IPS DF 6.9 (cell line): ENCODE results near the gene SERTAD2.

Source experiments
- DNase-seq: peaks from one replicate; pipeline ENCODE4 v3.0.0-alpha.2; 2013; ENCODE audit warnings: low read depth, low spot score
- H3K27ac ChIP-seq: one replicate; pipeline ENCODE4 v1.5.1; 2013; ENCODE audit warnings: low read length, control low read depth
- H3K27me3 ChIP-seq: 2 replicates; pipeline ENCODE4 v1.6.1; 2013; ENCODE audit warnings: mild to moderate bottlenecking, low read length; ENCODE audit not compliant: control insufficient read depth, insufficient read depth
- H3K36me3 ChIP-seq: 2 replicates; pipeline ENCODE4 v1.6.1; 2013; ENCODE audit warnings: low read length; ENCODE audit not compliant: control insufficient read depth, insufficient read depth
- H3K4me1 ChIP-seq: 2 replicates; pipeline ENCODE4 v1.6.1; 2013; ENCODE audit warnings: low read length; ENCODE audit not compliant: control insufficient read depth, insufficient read depth
- H3K4me3 ChIP-seq: 2 replicates; pipeline ENCODE4 v1.5.1; 2013; ENCODE audit warnings: mild to moderate bottlenecking, low read length
- H3K9me3 ChIP-seq: 2 replicates; pipeline ENCODE4 v1.6.1; 2013; ENCODE audit warnings: low read length, inconsistent platforms; ENCODE audit not compliant: control insufficient read depth, insufficient read depth
- WGBS: extraction: QIAGEN DNeasy Blood & Tissue Kit; methylation state at CpG from one replicate; pipeline ENCODE4 v1.1.7; 2013; ENCODE audit warnings: mixed read lengths, missing lambda C conversion rate; ENCODE audit not compliant: insufficient read length, insufficient coverage; 5-methylcytosine and 5-hydroxymethylcytosine counted together

SERTAD2 gene, protein sequence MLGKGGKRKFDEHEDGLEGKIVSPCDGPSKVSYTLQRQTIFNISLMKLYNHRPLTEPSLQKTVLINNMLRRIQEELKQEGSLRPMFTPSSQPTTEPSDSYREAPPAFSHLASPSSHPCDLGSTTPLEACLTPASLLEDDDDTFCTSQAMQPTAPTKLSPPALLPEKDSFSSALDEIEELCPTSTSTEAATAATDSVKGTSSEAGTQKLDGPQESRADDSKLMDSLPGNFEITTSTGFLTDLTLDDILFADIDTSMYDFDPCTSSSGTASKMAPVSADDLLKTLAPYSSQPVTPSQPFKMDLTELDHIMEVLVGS

DNA sequence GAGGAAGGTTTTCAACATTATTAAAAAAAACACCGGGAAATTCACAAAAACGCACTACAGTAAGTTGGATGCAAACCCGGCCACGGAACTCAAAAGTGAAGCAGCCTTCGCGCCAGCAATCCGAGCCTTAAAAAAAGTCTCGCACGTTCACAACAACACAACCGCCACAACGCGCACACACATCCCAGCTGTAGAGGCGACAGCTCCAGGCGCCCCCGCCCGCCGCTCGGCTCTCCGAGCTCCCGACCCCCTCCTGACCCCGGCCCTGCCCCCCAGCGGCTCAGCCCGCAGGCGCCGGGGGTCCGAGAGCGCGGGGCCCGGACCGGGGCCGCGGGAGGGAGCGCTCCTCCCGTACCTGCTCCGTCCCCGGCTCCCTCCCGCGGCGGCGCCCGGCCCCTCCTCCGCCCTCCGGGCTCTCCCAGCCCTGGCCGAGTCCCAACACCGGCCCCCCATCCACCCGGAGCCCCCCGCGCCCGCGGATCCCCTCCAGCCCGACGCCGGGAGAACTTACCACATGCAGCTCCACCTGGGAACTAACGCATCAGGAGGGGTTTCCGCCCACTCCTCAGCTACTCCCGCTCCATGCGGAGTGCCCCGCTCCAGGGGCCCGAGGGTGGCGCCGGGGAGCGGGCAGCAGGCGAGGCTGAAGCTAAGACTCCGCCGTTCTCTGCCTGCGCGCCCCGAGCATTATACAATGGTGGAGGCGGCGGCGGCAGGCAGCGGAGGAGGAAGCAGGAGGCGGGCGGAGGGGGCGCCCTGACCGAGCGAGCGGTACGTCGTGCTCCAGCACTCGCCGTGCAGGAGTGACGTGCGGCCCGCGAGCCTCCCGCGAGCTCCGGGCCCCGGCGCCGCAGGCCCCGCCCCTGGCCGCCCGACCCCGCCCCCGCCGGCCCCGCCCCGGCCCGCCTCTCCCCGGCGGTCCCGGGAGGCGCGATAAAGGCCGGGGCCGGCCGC, at the start of gene SERTAD2:
Gene SERTAD2, minus strand, starts transcription at position 805 of the 954 bp plus-strand sequence. CDS start 17,042 bp downstream, outside the sequence.
- Histone ChIP-seq H3K36me3 (no peaks in the 10 kb centered on the region), H3K4me1 (peaks cover 2% of the 10 kb centered on the region; the same call in 1 of the 2 replicates), H3K4me3 (peak within 1 kb of the TSS; percentile 94), H3K9me3 (no peaks in the 10 kb centered on the region), H3K27ac (no peak within 1 kb of the TSS), H3K27me3 (peaks cover 1% of the 10 kb centered on the region; the same call in 1 of the 2 replicates)
- WGBS = no CpG with 5 or more reads among the region's 109 CpGs
- DNase-seq = no peak

GRCh38 chr2:64700133-64700809, 46.6 kb upstream of the SERTAD2 start:
- no peaks in the 10 kb centered on the region for H3K27me3 ChIP-seq
- DNase-seq = no peak
- no peaks in the 10 kb centered on the region for H3K9me3 ChIP-seq
- no peak overlapping the region for H3K4me3 ChIP-seq
- no peaks in the 10 kb centered on the region for H3K36me3 ChIP-seq
- no peaks in the 10 kb centered on the region for H3K4me1 ChIP-seq
- no CpG with 5 or more reads among the region's 5 CpGs for WGBS
- H3K27ac ChIP-seq = no peak overlapping the region

GRCh38 chr2:64699712-64700111, 46.0 kb upstream of the SERTAD2 start:
- no peak for DNase-seq
- H3K27me3 ChIP-seq = no peaks in the 10 kb centered on the region
- WGBS = no CpG with 5 or more reads among the region's 8 CpGs
- no peaks in the 10 kb centered on the region for H3K36me3 ChIP-seq
- H3K4me1 ChIP-seq = no peaks in the 10 kb centered on the region
- no peaks in the 10 kb centered on the region for H3K9me3 ChIP-seq
- no peak overlapping the region for H3K4me3 ChIP-seq
- H3K27ac ChIP-seq = no peak overlapping the region

- Histone ChIP-seq H3K27me3 (no peaks in the 10 kb centered on the region), H3K4me3 (no peak overlapping the region), H3K36me3 (no peaks in the 10 kb centered on the region), H3K27ac (no peak overlapping the region), H3K4me1 (no peaks in the 10 kb centered on the region), H3K9me3 (no peaks in the 10 kb centered on the region)
- WGBS = 100% methylated on average over 1 of the region's 4 CpGs
- no peak for DNase-seq
These were observed 45.1 kb upstream of the SERTAD2 start for GRCh38 chr2:64698668-64699444.

GRCh38 chr2:64698177-64698643, 44.5 kb upstream of the SERTAD2 start:
- Histone ChIP-seq H3K4me3 (no peak overlapping the region), H3K36me3 (no peaks in the 10 kb centered on the region), H3K27ac (no peak overlapping the region), H3K4me1 (no peaks in the 10 kb centered on the region), H3K9me3 (no peaks in the 10 kb centered on the region), H3K27me3 (no peaks in the 10 kb centered on the region)
- 100% methylated on average over 1 of the region's 2 CpGs for WGBS
- no peak for DNase-seq

- no peaks in the 10 kb centered on the region for H3K27me3 ChIP-seq
- no peaks in the 10 kb centered on the region for H3K4me1 ChIP-seq
These were observed 43.8 kb upstream of the SERTAD2 start for GRCh38 chr2:64697297-64698176.

GRCh38 chr2:64696636-64697035, 42.9 kb upstream of the SERTAD2 start:
- Histone ChIP-seq H3K4me1 (no peaks in the 10 kb centered on the region), H3K9me3 (no peaks in the 10 kb centered on the region), H3K4me3 (no peak overlapping the region), H3K36me3 (no peaks in the 10 kb centered on the region), H3K27me3 (no peaks in the 10 kb centered on the region; the same call in 1 of the 2 replicates), H3K27ac (no peak overlapping the region)
- DNase-seq = no peak
- no CpG with 5 or more reads among the region's 1 CpG for WGBS

More at GRCh38 chr2:64697297-64698176, 43.8 kb upstream of the SERTAD2 start:
- Histone ChIP-seq H3K36me3 (no peaks in the 10 kb centered on the region), H3K9me3 (no peaks in the 10 kb centered on the region), H3K4me3 (no peak overlapping the region), H3K27ac (no peak overlapping the region)
- no peak for DNase-seq
- WGBS = 100% methylated on average over 1 of the region's 6 CpGs

DNA sequence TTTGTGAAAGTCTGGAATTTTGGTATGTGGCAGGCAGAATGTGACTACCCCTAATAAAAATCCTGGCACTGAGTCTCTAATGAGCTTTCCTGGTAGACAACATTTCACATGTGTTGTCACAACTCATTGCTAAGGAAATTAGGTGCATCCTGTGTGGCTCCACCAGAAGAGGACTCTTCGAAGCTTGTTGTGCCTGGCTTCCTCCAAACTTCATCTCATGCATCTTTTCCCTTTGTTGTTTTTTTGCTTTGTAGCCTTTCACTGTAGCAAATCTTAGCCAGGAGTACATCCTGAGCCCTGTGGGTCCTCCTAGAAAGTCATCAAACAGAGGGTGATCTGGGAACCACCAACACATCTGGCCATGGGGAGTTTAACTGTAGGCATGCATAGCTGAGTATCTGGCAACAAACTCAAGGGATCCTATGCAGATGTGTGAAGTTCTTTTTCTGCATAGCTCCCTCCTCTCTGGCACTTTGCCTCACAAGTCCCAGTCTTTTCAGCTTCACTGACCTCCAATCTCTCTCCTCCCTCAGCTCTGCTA, 42.1 kb upstream of the SERTAD2 start:
- WGBS = no CpG with 5 or more reads among the region's 1 CpG
- DNase-seq = no peak
- Histone ChIP-seq H3K27ac (no peak overlapping the region), H3K4me1 (no peaks in the 10 kb centered on the region), H3K27me3 (no peaks in the 10 kb centered on the region; the same call in 1 of the 2 replicates), H3K9me3 (no peaks in the 10 kb centered on the region), H3K4me3 (no peak overlapping the region), H3K36me3 (no peaks in the 10 kb centered on the region)

GRCh38 chr2:64692401-64692800, 38.7 kb upstream of the SERTAD2 start:
- Histone ChIP-seq H3K27me3 (no peaks in the 10 kb centered on the region; the same call in 1 of the 2 replicates), H3K4me3 (no peak overlapping the region), H3K4me1 (no peaks in the 10 kb centered on the region), H3K36me3 (no peaks in the 10 kb centered on the region), H3K27ac (no peak overlapping the region), H3K9me3 (no peaks in the 10 kb centered on the region)
- DNase-seq = no peak
- WGBS = no CpG with 5 or more reads among the region's 4 CpGs
